ENCODE data around the gene TYMP. TPM values are rescaled to one million over a fixed set of nuclear protein-coding genes. Genes with fewer than 3 reads are reported as not detected.

Gene TYMP
- total and polyA plus RNA-seq, 2 of the 4 experiments (the other 2 are of a cell fraction), result 0.18 to 0.74 TPM

DNA sequence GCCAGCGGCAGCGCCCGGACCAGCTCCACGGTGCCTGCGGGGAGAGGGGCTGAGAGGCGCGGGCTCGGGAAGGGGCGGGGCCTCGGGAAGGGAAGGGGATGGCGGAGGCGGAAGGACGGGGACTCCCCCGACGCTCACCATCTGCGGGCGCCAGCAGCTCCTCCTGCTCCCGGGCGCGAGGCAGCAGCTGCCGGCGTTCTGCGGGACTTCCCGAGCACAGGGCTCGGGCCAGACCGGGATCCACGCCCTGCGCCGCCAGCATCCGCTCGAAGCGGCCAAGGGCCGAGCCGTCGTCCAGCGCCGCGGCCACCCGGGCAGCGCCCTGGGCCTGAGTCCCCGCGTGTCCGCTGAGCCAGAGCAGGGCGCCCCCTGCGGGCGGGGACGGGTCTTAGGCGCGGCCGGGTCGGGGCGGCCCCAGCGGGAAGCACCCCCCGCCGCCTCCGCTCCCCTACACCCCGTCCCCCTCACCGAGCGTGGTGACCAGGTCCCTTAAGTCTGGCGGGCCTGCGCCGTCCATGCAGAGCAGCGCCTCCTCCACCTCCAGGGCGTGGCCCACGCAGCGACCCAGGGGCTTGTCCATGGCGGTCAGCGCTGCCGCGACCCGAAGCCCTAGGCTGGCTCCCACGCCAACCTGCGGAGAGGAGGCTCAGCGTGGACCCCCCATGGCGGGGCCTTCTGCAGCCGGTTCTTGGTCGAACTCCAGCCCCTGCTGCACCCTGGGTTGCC lies 3.5 kb downstream of the TYMP start:
- intact Hi-C loops (cut with micrococcal nuclease), result loop anchor here (5.0 kb wide), 1 partner anchor 56 kb away; the partner anchor contains the start of gene CHKB
- no peak overlapping the region for H2BK15ac ChIP-seq (ENCODE audit: low read depth, low read length)

More for the DNA sequence above, 3.5 kb downstream of the TYMP start:
- peak overlapping the region; percentile 85 for H2BK5ac ChIP-seq (ENCODE audit: low read depth, low read length, poor library complexity, severe bottlenecking)
- peak overlapping the region; percentile 82 to 91 for H4K8ac ChIP-seq (ENCODE audit: low read depth in 2 of 2, low read length in 2 of 2)
- H3K9me1 ChIP-seq (ENCODE audit: insufficient read depth, low read length), result peaks cover 15% of the 10 kb centered on the region
- H3K23ac ChIP-seq (ENCODE audit: low read depth, low read length), result peak overlapping the region; percentile 97
- ChIA-PET POLR2A (ENCODE audit: unreplicated experiment) (interaction anchor here (0.6 to 0.7 kb wide), 3 partner anchors 18 to 53 kb away, joined by 3 to 4 read pairs (median 3); partner anchors contain the start of genes LMF2, NCAPH2 and SYCE3), CTCF (interaction anchor here (0.5 to 1.6 kb wide), 11 partner anchors 17 to 231 kb away, joined by 3 to 8 read pairs (median 4); partner anchors contain the start of genes CHKB, LMF2, NCAPH2 and SYCE3)
- H3K18ac ChIP-seq (ENCODE audit: low read depth, low read length), result peak overlapping the region; percentile 48; the same call in 1 of the 2 replicates
- peaks cover 24% of the 10 kb centered on the region for H3K36me3 ChIP-seq (ENCODE audit: control insufficient read depth, insufficient read depth, low read length)
- peak; percentile 56 for ATAC-seq (ENCODE audit: low read depth)
- in situ Hi-C loops (cut with MboI; ENCODE audit: low sequenced_read_pairs) (loop anchor here (5.0 kb wide), 1 partner anchor 51 kb away; the partner anchor contains the start of gene CPT1B), dilution Hi-C loops (cut with HindIII; ENCODE audit: low sequenced_read_pairs, unreplicated experiment) (no loop called here)
- H3K9ac ChIP-seq (ENCODE audit: low read depth, low read length), result peak overlapping the region; percentile 89
- peaks cover 2% of the 10 kb centered on the region; the same call in 1 of the 2 replicates for H3K27me3 ChIP-seq (ENCODE audit: control insufficient read depth, insufficient read depth, low read length)
- H3K27ac ChIP-seq (ENCODE audit: insufficient read depth, low read length), result peak overlapping the region; percentile 96
- H4K20me1 ChIP-seq (ENCODE audit: insufficient read depth, low read length), result peaks cover 19% of the 10 kb centered on the region
- H3K56ac ChIP-seq (ENCODE audit: extremely low read depth, insufficient read depth, low read length), result peak overlapping the region; percentile 83
- no TSS peak for BruUV-seq (replicated peaks)
- peak overlapping the region; percentile 96 for H3K4ac ChIP-seq (ENCODE audit: low read depth, low read length)
- peak; percentile 24 for TF ChIP-seq RCOR1 (IDR thresholded peaks at IDR 0.05; ENCODE audit: insufficient replicate concordance, low read length)
- peak; percentile 35 for TF ChIP-seq RAD21 (IDR thresholded peaks at IDR 0.05; ENCODE audit: low read length)
- TF ChIP-seq CEBPB (IDR thresholded peaks at IDR 0.05; ENCODE audit: low read depth, low read length), result no peak
- TF ChIP-seq SMC3 (IDR thresholded peaks at IDR 0.05; ENCODE audit: low read depth, low read length), result no peak
- TF ChIP-seq BHLHE40 (IDR thresholded peaks at IDR 0.05; ENCODE audit: low read depth, low read length), result no peak
- TF ChIP-seq, protein P1, sequence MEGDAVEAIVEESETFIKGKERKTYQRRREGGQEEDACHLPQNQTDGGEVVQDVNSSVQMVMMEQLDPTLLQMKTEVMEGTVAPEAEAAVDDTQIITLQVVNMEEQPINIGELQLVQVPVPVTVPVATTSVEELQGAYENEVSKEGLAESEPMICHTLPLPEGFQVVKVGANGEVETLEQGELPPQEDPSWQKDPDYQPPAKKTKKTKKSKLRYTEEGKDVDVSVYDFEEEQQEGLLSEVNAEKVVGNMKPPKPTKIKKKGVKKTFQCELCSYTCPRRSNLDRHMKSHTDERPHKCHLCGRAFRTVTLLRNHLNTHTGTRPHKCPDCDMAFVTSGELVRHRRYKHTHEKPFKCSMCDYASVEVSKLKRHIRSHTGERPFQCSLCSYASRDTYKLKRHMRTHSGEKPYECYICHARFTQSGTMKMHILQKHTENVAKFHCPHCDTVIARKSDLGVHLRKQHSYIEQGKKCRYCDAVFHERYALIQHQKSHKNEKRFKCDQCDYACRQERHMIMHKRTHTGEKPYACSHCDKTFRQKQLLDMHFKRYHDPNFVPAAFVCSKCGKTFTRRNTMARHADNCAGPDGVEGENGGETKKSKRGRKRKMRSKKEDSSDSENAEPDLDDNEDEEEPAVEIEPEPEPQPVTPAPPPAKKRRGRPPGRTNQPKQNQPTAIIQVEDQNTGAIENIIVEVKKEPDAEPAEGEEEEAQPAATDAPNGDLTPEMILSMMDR (conservative IDR thresholded peaks at IDR 0.05; ENCODE audit: low read depth, low read length), result peak; percentile 64
- TF ChIP-seq POLR2A (IDR thresholded peaks at IDR 0.05; ENCODE audit: low read depth, low read length), result no peak; the same call in 1 of the 2 replicates
- peak overlapping the region; percentile 79 for H4K5ac ChIP-seq (ENCODE audit: low read depth, low read length)
- no peak overlapping the region for H2BK20ac ChIP-seq (ENCODE audit: low read depth, low read length)
- peak overlapping the region; percentile 92 for H3K14ac ChIP-seq (replicated peaks; ENCODE audit: low read depth, low read length)
- WGBS, 2 experiments (ENCODE audit: extremely low coverage in 2 of 2, insufficient read length in 1 of 2), result 0% methylated on average over 25 of the region's 77 CpGs; no CpG with 5 or more reads in 1 of the 2 experiments
- peak overlapping the region; percentile 90 for H3K4me2 ChIP-seq (ENCODE audit: low read depth, low read length)
- peaks cover 17% of the 10 kb centered on the region for H3K4me1 ChIP-seq (ENCODE audit: control insufficient read depth, insufficient read depth, low read length)
- H2AK5ac ChIP-seq (ENCODE audit: low read depth, low read length), result peak overlapping the region; percentile 94
- H2AK9ac ChIP-seq (replicated peaks; ENCODE audit: low read depth, low read length, poor library complexity), result peak overlapping the region; percentile 99
- no peaks in the 10 kb centered on the region for H3K9me3 ChIP-seq (ENCODE audit: control insufficient read depth, insufficient read depth, low read length)
- peak overlapping the region; percentile 52 for H2BK120ac ChIP-seq (ENCODE audit: low read depth, low read length)
- peak overlapping the region; percentile 96 for H2AFZ ChIP-seq (replicated peaks; ENCODE audit: low read length, poor library complexity)
- H4K91ac ChIP-seq (ENCODE audit: insufficient read depth, low read depth, low read length), result peak overlapping the region; percentile 76
- peak; percentile 64 for DNase-seq
- peak overlapping the region; percentile 84 for H3K4me3 ChIP-seq (ENCODE audit: insufficient read depth, low read depth, low read length)
- H3K79me1 ChIP-seq (ENCODE audit: low read depth in 1 of 2, low read length in 2 of 2), result peaks cover 11 to 46% of the 10 kb centered on the region in 2 experiments
